NCI-H146 (cell line): ENCODE measurements around the gene RBM41.
A peak's percentile ranks its signal among the peaks of the same experiment; 100 is the strongest.

ENCODE experiments used
- DNase-seq: peaks from one replicate; lab custom pipeline; 2025; lab: John Stamatoyannopoulos, UW

The RBM41 gene

GRCh38 chrX:107029752-107030151, 88.9 kb downstream of the RBM41 start:
- DNase-seq, result no peak

GRCh38 chrX:107025545-107025944, 93.1 kb downstream of the RBM41 start:
- DNase-seq, result peak; percentile 13

GRCh38 chrX:107014936-107015335, 103.7 kb downstream of the RBM41 start:
- DNase-seq, result no peak
